ENCODE measurements around the gene VAT1. TPM values are rescaled to one million over a fixed set of nuclear protein-coding genes. Genes with fewer than 3 reads are reported as not detected.

Gene VAT1
- total RNA-seq, 8 experiments from 2014 or later: 42.9 to 426 (median 125) TPM

DNA sequence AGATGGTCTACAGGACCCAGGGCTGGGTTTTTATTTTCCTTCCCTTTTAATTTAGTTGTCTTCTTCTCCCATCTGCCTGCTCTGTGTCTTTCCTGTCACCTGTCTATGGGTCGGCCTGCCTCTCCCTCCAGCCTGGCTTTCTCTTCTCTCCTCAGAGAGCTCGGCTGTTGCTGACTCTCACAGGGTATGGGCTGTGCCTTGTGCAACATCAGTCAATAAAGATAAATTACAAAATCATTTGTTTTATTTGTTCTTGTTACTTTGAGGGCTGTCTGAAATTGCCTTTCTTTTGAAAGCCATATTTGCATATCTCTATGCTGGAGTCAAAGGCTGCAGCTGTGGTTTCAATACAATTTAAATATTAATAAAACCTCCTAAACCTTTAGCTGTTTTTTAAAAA lies 18.5 kb upstream of the VAT1 start:
- Histone ChIP-seq H3K4me1 (replicated peaks in 1 of 2) (peaks cover 53 to 57% of the 10 kb centered on the region in 2 donors), H3K27ac (peak overlapping the region in 1 of 2 donors; percentile 46), H3K4me3 (no peak overlapping the region)
- 0 to 80% (median 23%) methylated on average over 1 to 2 of the region's 2 CpGs; no CpG with 5 or more reads in 2 of the 10 experiments for WGBS, 10 experiments
- ATAC-seq (replicated peaks in 6 of 8): peak in 5 of 8 experiments; percentile 7 to 59 (median 56)
- in situ Hi-C loops (cut with MboI; ENCODE audit: low pct_unique_long_range_greater_than_20kb in 2 of 9, low sequenced_read_pairs in 9 of 9, unreplicated experiment in 9 of 9): no loop called here

- H3K4me1 ChIP-seq (replicated peaks in 1 of 2): peaks cover 61 to 67% of the 10 kb centered on the region in 2 donors
- 50 to 100% (median 95%) methylated on average over 1 to 2 of the region's 2 CpGs; no CpG with 5 or more reads in 2 of the 10 experiments for WGBS, 10 experiments
- in situ Hi-C loops (cut with MboI; ENCODE audit: low pct_unique_long_range_greater_than_20kb in 2 of 9, low sequenced_read_pairs in 9 of 9, unreplicated experiment in 9 of 9): no loop called here
- ATAC-seq (replicated peaks in 6 of 8): no peak
- H3K4me3 ChIP-seq: no peak overlapping the region
- H3K27ac ChIP-seq: no peak overlapping the region
These were observed 17.5 kb upstream of the VAT1 start for GRCh38 chr17:43039646-43040045.

- Histone ChIP-seq H3K4me1 (replicated peaks in 1 of 2) (peaks cover 54 to 58% of the 10 kb centered on the region in 2 donors), H3K4me3 (no peak overlapping the region), H3K27ac (peak overlapping the region; percentile 81 to 85)
- in situ Hi-C loops (cut with MboI; ENCODE audit: low pct_unique_long_range_greater_than_20kb in 2 of 9, low sequenced_read_pairs in 9 of 9, unreplicated experiment in 9 of 9): no loop called here
- WGBS, 10 experiments: 0 to 100% methylated on average over 1 of the region's 3 CpGs; no CpG with 5 or more reads in 8 of the 10 experiments
- ATAC-seq (replicated peaks in 6 of 8): no peak
These were observed 12.7 kb upstream of the VAT1 start for GRCh38 chr17:43034894-43035293.

DNA sequence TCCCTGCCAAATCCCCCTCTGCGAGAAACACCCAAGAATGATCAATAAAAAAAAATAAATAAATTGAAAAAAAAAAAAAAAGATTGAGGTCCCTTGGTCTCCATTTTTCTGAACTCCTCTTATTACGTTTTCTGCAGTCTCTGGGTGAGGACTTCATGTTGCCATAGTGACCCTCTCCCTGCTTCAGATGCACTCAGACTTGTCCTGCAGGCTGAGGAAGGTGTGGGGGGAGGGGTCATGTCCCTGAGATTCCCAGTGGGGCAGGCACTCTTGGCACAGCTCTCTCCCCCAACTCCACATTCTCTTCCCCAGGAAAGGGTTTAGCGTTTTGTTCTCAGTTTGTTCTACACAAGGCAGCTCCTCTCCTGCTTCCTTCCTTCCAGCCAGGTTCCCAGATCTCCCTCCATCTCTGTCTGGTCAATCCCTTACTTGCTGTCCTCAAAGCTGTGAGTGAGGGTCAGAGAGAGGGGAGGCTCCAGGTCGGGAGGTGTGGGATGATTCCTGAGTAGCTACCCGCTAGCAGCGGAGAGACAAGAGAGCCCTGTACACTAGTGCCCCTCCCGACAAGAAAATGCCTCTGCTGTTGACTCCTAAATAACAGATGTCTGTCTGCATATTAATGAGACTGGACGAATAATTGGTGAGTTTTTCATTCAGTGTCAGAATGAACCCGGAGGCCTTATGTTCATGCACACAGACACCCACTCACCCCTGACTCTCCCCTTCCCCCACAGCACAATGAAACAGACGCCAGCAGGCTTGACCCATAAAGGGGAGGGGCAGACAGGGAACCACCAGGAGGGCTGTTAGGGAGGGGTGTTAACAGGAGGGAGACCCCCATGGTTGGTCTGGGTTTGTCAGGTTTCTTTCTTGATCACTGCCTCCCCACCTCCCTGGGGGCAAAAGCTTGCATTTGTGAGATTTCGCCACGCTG lies 12.0 kb upstream of the VAT1 start:
- Histone ChIP-seq H3K4me3 (no peak overlapping the region), H3K27ac (peak overlapping the region; percentile 81 to 85), H3K4me1 (replicated peaks in 1 of 2) (peaks cover 53% of the 10 kb centered on the region in 2 donors)
- ATAC-seq (replicated peaks in 6 of 8): peak; percentile 49 to 92 (median 71)
- in situ Hi-C loops (cut with MboI; ENCODE audit: low pct_unique_long_range_greater_than_20kb in 2 of 9, low sequenced_read_pairs in 9 of 9, unreplicated experiment in 9 of 9): no loop called here
- WGBS, 10 experiments: 0 to 100% (median 24%) methylated on average over 1 to 4 of the region's 12 CpGs; no CpG with 5 or more reads in 1 of the 10 experiments

DNA sequence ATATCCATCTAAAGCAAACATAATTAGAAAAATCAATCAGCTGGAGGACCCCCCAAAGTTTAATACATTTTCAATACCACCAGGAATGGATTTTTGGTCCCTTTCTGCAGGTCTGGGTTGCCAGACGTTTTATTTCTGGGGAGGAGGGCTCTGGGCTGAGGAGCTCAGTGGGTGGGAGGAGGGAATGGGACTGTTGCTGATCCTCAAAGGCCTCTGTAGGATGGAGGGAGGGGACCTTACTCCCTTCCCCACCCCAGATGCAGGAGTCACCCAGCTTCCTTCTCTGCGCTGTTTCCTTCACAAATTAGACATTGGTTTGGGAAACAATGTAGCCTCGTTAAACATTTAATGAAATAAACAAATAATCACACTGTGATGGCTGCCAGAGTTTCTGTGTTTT lies 9.5 kb upstream of the VAT1 start:
- no peak overlapping the region for H3K4me3 ChIP-seq
- peaks cover 47 to 49% of the 10 kb centered on the region in 2 donors for H3K4me1 ChIP-seq (replicated peaks in 1 of 2)
- in situ Hi-C loops (cut with MboI; ENCODE audit: low pct_unique_long_range_greater_than_20kb in 2 of 9, low sequenced_read_pairs in 9 of 9, unreplicated experiment in 9 of 9): no loop called here
- 40 to 100% (median 100%) methylated on average over 1 to 2 of the region's 3 CpGs; no CpG with 5 or more reads in 3 of the 10 experiments for WGBS, 10 experiments
- ATAC-seq (replicated peaks in 6 of 8): no peak
- no peak overlapping the region for H3K27ac ChIP-seq

- H3K27ac ChIP-seq: no peak overlapping the region
- ATAC-seq (replicated peaks in 6 of 8): no peak
- peaks cover 43 to 46% of the 10 kb centered on the region in 2 donors for H3K4me1 ChIP-seq (replicated peaks in 1 of 2)
- WGBS, 10 experiments: 56 to 89% (median 75%) methylated on average over 1 to 5 of the region's 6 CpGs; no CpG with 5 or more reads in 4 of the 10 experiments
- no peak overlapping the region for H3K4me3 ChIP-seq
- in situ Hi-C loops (cut with MboI; ENCODE audit: low pct_unique_long_range_greater_than_20kb in 2 of 9, low sequenced_read_pairs in 9 of 9, unreplicated experiment in 9 of 9): no loop called here
These were observed 8.1 kb upstream of the VAT1 start for GRCh38 chr17:43030137-43030767.

DNA sequence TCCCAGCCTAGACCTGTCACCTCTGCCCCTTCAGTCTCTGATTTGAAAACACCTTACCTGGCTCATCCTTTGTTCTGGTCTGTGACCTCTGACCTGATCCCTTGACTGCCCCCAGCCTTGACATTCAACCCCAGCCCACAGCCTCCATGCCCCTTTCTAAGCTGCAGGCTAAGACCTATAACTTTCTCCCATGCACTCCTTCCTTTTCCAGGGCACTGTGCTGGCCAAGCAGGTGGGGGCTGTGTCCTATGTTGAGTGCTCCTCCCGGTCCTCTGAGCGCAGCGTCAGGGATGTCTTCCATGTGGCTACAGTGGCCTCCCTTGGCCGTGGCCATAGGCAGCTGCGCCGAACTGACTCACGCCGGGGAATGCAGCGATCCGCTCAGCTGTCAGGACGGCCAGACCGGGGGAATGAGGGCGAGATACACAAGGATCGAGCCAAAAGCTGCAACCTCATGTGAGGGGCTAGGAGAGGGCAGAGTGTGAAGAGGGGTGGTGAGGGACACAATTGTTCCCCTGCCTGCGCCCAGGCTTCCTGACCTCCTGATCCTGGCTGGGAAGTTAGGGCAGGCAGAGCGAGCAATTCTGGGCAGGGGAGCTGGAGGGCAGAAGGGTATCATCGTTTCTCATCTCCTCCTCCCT lies 6.2 kb upstream of the VAT1 start:
- H3K4me3 ChIP-seq: no peak overlapping the region
- peaks cover 23 to 29% of the 10 kb centered on the region in 2 donors for H3K4me1 ChIP-seq (replicated peaks in 1 of 2)
- 80 to 92% (median 82%) methylated on average over 1 to 14 of the region's 17 CpGs; no CpG with 5 or more reads in 3 of the 10 experiments for WGBS, 10 experiments
- in situ Hi-C loops (cut with MboI; ENCODE audit: low pct_unique_long_range_greater_than_20kb in 2 of 9, low sequenced_read_pairs in 9 of 9, unreplicated experiment in 9 of 9): no loop called here
- ATAC-seq (replicated peaks in 6 of 8): no peak
- no peak overlapping the region for H3K27ac ChIP-seq

DNA sequence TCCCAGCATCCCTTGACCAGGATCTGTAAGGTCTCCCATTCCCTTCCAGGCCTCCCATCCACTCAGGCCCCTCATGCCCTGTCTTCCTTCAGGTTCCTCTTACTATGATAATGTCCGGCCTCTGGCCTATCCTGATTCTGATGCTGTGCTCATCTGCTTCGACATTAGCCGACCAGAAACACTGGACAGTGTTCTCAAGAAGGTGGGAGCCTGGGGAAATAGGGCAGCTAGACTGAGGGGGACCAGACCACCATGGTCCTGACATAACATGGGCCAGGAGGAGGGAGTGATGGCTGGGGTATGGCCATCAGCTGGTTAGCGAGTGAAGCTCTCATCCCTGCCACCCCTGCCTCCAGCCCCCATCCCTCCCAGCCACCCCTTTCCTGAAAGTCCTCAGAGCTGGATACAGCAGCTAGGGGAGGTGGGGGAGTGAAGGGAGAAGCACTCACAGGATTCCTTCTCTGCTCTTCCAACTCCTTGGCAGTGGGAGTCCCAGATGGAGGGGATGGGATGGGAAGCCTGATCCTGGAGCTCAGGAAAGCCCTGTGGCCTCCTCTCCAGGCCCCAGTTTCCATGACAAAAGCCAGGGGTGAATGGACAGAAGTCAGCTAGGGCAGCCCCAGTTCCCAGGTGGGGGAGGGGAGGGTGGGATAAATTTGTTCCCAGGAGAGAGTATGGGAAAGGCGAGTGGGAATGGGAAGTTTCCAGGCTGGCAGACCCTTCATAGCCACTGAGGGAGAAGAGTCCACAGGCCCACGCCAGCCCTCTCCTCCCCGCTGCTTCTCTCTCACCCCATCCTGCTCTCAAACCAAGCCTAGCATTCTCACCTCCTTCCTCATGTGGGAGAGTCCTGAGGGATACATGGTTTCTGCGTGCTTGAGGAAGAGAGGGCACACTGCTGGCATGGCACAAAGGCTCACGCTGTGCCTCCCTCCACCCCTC lies 5.2 kb upstream of the VAT1 start:
- 58 to 88% (median 71%) methylated on average over 1 to 4 of the region's 9 CpGs; no CpG with 5 or more reads in 6 of the 10 experiments for WGBS, 10 experiments
- H3K27ac ChIP-seq: no peak overlapping the region
- H3K4me3 ChIP-seq: no peak overlapping the region
- in situ Hi-C loops (cut with MboI; ENCODE audit: low pct_unique_long_range_greater_than_20kb in 2 of 9, low sequenced_read_pairs in 9 of 9, unreplicated experiment in 9 of 9): no loop called here
- no peak for ATAC-seq (replicated peaks in 6 of 8)
- H3K4me1 ChIP-seq (replicated peaks in 1 of 2): peaks cover 20 to 25% of the 10 kb centered on the region in 2 donors

DNA sequence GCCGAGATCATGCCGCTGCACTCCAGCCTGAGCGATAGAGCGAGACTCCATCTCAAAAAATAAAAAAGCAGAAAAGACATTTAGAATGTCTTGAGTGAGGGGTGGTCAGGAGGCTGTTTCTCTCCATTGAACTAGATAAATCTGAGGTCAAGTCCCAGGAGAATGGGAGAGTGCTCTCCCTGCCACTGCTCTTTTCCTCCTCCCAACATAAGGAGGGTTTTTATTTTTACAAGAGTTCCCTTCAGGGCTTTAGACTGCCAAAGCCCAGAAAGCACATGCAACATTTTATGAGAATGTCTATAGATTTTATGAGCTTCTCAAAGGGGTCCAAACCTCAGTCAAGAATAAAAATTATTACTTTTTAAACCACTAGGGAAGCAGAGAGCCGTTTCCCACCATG lies 4.4 kb upstream of the VAT1 start:
- peaks cover 20 to 25% of the 10 kb centered on the region in 2 donors for H3K4me1 ChIP-seq (replicated peaks in 1 of 2)
- no peak overlapping the region for H3K4me3 ChIP-seq
- in situ Hi-C loops (cut with MboI; ENCODE audit: low pct_unique_long_range_greater_than_20kb in 2 of 9, low sequenced_read_pairs in 9 of 9, unreplicated experiment in 9 of 9): no loop called here
- 40 to 100% (median 80%) methylated on average over 1 to 4 of the region's 5 CpGs; no CpG with 5 or more reads in 2 of the 10 experiments for WGBS, 10 experiments
- H3K27ac ChIP-seq: no peak overlapping the region
- ATAC-seq (replicated peaks in 6 of 8): no peak

DNA sequence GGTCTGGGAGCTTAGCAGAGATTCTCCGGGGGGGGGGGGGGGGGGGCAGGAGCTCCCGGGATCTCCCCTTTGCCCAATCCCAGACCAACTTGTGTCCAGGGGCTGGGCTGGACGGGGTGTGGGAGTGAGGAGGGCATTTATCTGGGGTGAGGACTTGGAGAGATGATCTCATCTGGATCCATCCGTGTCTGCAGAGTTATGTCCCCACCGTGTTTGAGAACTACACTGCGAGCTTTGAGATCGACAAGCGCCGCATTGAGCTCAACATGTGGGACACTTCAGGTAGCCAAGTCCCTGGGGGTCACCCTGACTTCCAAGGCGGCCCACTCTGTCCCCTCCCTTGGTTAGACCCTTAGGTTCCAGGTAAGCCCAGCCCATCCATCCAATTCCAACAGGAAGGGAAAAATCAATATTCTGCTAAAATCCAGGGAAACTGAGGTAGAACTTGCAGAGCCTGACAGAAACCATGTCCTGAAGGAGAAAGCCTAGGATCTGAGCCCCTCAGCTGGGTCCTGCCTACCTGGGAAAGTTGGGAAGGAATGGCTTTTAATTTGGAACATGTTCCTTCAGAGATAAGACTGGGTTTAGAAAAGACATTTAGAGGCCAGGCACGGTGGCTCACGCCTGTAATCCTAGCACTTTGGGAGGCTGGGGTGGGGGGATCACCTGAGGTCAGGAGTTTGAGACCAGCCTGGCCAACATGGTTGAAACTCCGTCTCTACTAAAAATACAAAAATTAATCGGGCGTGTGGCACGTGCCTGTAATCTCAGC lies 3.8 kb upstream of the VAT1 start:
- Histone ChIP-seq H3K27ac (peak overlapping the region in 1 of 2 donors; percentile 82), H3K4me3 (peak overlapping the region; percentile 44 to 50 (median 46)), H3K4me1 (replicated peaks in 1 of 2) (peaks cover 20 to 25% of the 10 kb centered on the region in 2 donors)
- 35 to 100% (median 61%) methylated on average over 1 to 5 of the region's 16 CpGs; no CpG with 5 or more reads in 5 of the 10 experiments for WGBS, 10 experiments
- no peak for ATAC-seq (replicated peaks in 6 of 8)
- in situ Hi-C loops (cut with MboI; ENCODE audit: low pct_unique_long_range_greater_than_20kb in 2 of 9, low sequenced_read_pairs in 9 of 9, unreplicated experiment in 9 of 9): no loop called here

DNA sequence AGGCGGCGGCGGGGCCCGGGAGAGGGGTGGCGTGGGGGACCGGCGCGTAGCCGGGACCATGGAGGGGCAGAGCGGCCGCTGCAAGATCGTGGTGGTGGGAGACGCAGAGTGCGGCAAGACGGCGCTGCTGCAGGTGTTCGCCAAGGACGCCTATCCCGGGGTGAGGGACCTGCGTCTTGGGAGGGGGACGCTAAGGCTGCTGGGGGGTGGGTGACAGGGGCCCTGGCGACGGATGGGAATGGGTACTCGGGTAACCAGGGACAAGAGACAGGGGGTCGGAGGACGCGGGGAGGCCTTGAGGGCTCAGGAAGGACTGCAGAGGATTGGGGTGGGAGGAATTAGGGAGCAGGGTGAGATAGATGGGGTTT lies 3.1 kb upstream of the VAT1 start:
- in situ Hi-C loops (cut with MboI; ENCODE audit: low pct_unique_long_range_greater_than_20kb in 2 of 9, low sequenced_read_pairs in 9 of 9, unreplicated experiment in 9 of 9): no loop called here
- Histone ChIP-seq H3K4me1 (replicated peaks in 1 of 2) (peaks cover 22 to 28% of the 10 kb centered on the region in 2 donors), H3K27ac (peak overlapping the region; percentile 75 to 82), H3K4me3 (peak overlapping the region; percentile 44 to 50 (median 46))
- ATAC-seq (replicated peaks in 6 of 8): peak in 1 of 8 experiments; percentile 30
- 7% methylated on average over 3 of the region's 27 CpGs; no CpG with 5 or more reads in 9 of the 10 experiments for WGBS, 10 experiments

Data from motor neuron (in vitro differentiated cells).